Ovary (tissue), 9 donors: ENCODE results near the gene SIRT5. TPM values are rescaled to one million over a fixed set of nuclear protein-coding genes. Genes with fewer than 3 reads are reported as not detected.

Experiments
- DNase-seq, 5 donors: peaks; one replicate each; pipeline ENCODE4 v3.0.0-alpha.2; 2019 to 2020
- H3K27ac ChIP-seq, 2 donors: fragments of 200-600 bp; one replicate each; pipeline versions ENCODE4 v1.5.1 to v1.8.0; 2019 to 2022
- H3K27me3 ChIP-seq: fragments of 200-600 bp; one replicate; pipeline ENCODE4 v1.8.0; 2022
- H3K36me3 ChIP-seq: fragments of 200-600 bp; sonication (generic); one replicate; pipeline ENCODE4 v1.5.1; 2019
- H3K4me1 ChIP-seq: one replicate; pipeline ENCODE4 v1.8.1; 2013; ENCODE audit warnings: mild to moderate bottlenecking, moderate library complexity; ENCODE audit not compliant: insufficient read depth
- H3K4me3 ChIP-seq: fragments of 200-600 bp; sonication (generic); one replicate; pipeline ENCODE4 v1.5.1; 2017
- H3K9me3 ChIP-seq, 2 donors: fragments of 200-600 bp in 1 of 2; sonication (generic) in 1 of 2; one replicate each; pipeline versions ENCODE4 v1.5.1 to v1.8.1; 2013 to 2019; ENCODE audit warnings: mild to moderate bottlenecking in 1 of 2, moderate library complexity in 1 of 2
- EP300 ChIP-seq: sonication (generic); formaldehyde crosslinking; IDR thresholded peaks from one replicate; pipeline ENCODE4 v1.6.1; 2017; ENCODE audit warnings: antibody characterized with exemption
- POLR2A ChIP-seq: fragments of 450-650 bp; IDR thresholded peaks from one replicate; pipeline ENCODE4 v1.6.1; 2017; ENCODE audit warnings: antibody characterized with exemption, mild to moderate bottlenecking, moderate library complexity
- WGBS, 3 donors: extraction: QIAGEN DNeasy Blood & Tissue Kit in 1 of 3; methylation state at CpG; one replicate each; pipeline versions ENCODE4 v1.1.5 to v1.1.7; 2013 to 2017; 5-methylcytosine and 5-hydroxymethylcytosine counted together
- intact Hi-C, 4 donors: fragments of 100-400 bp; cut with DNase I; formaldehyde crosslinking; loops; one replicate each; pipeline versions ENCODE4 v1.11.0 to v1.15.1; 2022 to 2023
- polyA plus RNA-seq, 2 donors: library from polyadenylated mRNA; stranded (reverse); fragments of 200-250 nt in 1 of 2; fragments of 350-450 nt in 1 of 2; fragmentation: Illumina TruSeq in 1 of 2; extraction: RNeasy Lipid Tissue Mini Kit (QIAGEN cat#74804) in 1 of 2; gene quantifications; one replicate each; pipeline ENCODE4 v1.2.3, GENCODE V29; 2013 to 2014
- total RNA-seq, 7 donors: library from RNA; depleted of rRNA in 2 of 7; stranded (reverse); fragments of >200 nt in 2 of 7; fragmentation: NEBNext Ultra II Directional in 3 of 7; extraction: Animal tissue kit (Norgen Biotek cat#: 25700) in 3 of 7; gene quantifications; one replicate each; pipeline versions ENCODE4 v1.1.0 to v1.2.4, GENCODE V29; 2016 to 2023
- TF ChIP-seq, protein P1 (sequence below), 3 donors: fragments of 450-650 bp in 2 of 3; fragments of 200-600 bp in 1 of 3; IDR thresholded peaks; one replicate each; pipeline versions ENCODE4 v1.5.1 to v1.8.0; 2016 to 2022; ENCODE audit warnings: antibody characterized with exemption in 3 of 3, mild to moderate bottlenecking in 1 of 3
- donor health status: DM: no; HTN: no; CAD: no; lungs with moderate emphysema.
- donor health status: DM: no; HTN: no; CAD: no.
- donor health status: Bipolar disorder and iron deficiency.
- donor health status: DM: yes; HTN: yes; CAD: no.
- donor health status: DM: no; HTN: no; CAD: no.
- donor health status: DM: yes; HTN: yes; CAD: no.

Gene SIRT5
- total and polyA plus RNA-seq, 9 donors = 7.3 to 22.2 (median 13.0) TPM

DNA sequence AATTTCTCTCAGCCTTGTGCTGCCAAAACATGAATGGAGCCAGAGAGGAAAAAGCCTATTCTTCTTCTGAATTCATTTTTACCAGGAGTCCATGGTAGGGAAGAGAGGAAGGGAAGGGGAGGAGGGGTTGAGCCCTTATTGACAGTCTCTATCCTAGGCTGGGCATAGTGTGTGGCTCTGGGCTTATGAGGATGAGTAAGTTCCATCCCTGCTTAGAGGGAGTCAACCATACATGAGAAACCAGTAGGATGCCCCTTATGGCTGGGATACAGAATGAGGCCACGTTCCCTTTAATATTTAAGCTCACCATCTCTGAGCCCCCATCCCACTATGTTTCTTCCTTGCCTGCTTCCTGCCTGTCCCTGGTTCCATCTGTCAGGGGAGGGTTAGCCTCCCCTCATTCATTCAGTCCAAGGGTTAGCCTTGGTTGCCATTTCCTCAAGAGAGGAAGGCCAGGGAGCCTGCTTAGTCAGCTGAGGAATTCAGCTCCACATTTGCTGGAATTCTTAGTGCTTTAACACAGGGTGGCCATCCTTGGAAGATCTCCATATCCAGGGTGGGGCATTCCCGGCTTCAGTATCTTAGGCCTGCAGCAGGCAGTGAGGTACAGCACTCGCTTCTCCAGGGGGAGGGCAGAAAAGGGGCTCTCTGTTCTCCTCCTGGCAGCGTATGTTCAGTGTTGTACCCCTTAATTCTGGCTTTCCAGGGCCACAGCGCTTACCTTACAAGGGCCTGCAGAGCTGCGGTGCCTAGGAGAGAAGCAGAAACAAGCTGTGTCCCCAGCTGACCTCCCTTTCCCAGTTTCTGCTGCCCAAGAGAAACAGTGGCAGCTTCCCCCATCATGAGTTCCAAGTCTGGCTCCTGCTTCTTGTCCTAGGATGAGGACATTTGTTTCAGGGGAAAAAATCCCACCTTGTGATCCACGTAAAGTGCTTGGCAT is 12.5 kb downstream of the SIRT5 start:
- no peaks in the 10 kb centered on the region for H3K4me1 ChIP-seq
- TF ChIP-seq EP300 (no peak), POLR2A (no peak)
- TF ChIP-seq, protein P1, sequence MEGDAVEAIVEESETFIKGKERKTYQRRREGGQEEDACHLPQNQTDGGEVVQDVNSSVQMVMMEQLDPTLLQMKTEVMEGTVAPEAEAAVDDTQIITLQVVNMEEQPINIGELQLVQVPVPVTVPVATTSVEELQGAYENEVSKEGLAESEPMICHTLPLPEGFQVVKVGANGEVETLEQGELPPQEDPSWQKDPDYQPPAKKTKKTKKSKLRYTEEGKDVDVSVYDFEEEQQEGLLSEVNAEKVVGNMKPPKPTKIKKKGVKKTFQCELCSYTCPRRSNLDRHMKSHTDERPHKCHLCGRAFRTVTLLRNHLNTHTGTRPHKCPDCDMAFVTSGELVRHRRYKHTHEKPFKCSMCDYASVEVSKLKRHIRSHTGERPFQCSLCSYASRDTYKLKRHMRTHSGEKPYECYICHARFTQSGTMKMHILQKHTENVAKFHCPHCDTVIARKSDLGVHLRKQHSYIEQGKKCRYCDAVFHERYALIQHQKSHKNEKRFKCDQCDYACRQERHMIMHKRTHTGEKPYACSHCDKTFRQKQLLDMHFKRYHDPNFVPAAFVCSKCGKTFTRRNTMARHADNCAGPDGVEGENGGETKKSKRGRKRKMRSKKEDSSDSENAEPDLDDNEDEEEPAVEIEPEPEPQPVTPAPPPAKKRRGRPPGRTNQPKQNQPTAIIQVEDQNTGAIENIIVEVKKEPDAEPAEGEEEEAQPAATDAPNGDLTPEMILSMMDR (IDR thresholded peaks at IDR 0.05) = no peak

DNA sequence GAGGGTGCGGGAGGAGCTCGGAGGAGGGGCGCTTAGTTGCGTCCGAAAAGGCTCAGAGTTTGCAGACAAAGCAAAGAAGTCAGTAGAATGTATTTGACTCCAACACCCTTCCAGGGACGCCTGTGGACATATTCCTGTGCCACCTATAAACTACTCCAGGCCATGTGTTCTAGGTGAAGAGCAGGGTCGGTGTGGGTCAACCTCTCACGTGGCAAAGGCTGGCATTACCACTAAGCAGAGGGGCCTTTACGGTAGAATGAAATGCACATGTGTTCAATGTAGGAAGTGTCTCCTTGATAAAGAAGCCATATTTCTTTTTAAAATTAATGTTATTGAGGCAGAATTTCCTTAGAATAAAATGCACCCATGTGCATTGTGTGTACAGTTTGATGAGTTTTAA is 15.4 kb downstream of the SIRT5 start:
- no peak overlapping the region for H3K27ac ChIP-seq
- no peak for DNase-seq
- 86 to 91% (median 87%) methylated on average over 9 of the region's 9 CpGs for WGBS, 3 donors
- no peak for TF ChIP-seq EP300
- TF ChIP-seq POLR2A = no peak
- TF ChIP-seq, protein P1 (IDR thresholded peaks at IDR 0.05) = no peak
- no peak overlapping the region for H3K4me3 ChIP-seq
- no peaks in the 10 kb centered on the region for H3K4me1 ChIP-seq
- no peaks in the 10 kb centered on the region for H3K9me3 ChIP-seq
- no peaks in the 10 kb centered on the region for H3K27me3 ChIP-seq
- intact Hi-C loops = no loop called here
- H3K36me3 ChIP-seq = no peaks in the 10 kb centered on the region

More for the DNA sequence above, 12.5 kb downstream of the SIRT5 start:
- Histone ChIP-seq H3K4me3 (no peak overlapping the region), H3K9me3 (no peaks in the 10 kb centered on the region), H3K27ac (no peak overlapping the region), H3K36me3 (no peaks in the 10 kb centered on the region), H3K27me3 (no peaks in the 10 kb centered on the region)
- intact Hi-C loops = no loop called here
- 91 to 92% (median 91%) methylated on average over 7 of the region's 7 CpGs for WGBS, 3 donors
- DNase-seq = no peak

DNA sequence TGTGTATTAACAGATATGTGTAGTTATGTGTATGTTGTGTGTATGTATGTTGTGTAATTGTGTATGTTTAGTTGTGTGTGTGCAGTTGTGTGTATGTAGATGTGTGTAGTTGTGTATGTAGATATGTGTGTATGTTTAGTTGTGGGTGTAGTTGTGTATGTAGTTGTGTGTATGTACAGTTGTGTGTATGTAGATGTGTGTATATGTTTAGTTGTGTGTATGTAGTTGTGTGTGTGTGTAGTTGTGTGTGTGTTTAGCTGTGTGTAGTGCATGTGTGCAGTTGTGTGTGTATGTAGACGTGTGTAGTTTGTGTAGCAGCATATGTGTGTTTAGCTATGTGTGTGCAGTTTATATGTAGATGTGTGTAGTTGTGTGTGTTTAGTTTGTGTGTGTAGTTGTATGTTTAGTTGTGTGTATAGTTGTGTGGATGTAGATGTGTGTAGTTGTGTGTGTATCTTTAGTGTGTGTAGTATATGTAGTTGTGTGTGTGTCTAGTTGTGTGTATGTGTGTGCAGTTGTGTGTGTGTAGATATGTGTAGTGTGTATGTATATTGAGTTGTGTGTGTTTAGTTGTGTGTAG is 16.3 kb downstream of the SIRT5 start:
- WGBS, 3 donors = 83 to 93% (median 89%) methylated on average over 1 of the region's 1 CpG
- no peaks in the 10 kb centered on the region for H3K4me1 ChIP-seq
- TF ChIP-seq, protein P1 (IDR thresholded peaks at IDR 0.05) = no peak
- no peak for TF ChIP-seq POLR2A
- TF ChIP-seq EP300 = no peak
- intact Hi-C loops = no loop called here
- no peak overlapping the region for H3K27ac ChIP-seq
- no peaks in the 10 kb centered on the region for H3K9me3 ChIP-seq
- H3K4me3 ChIP-seq = no peak overlapping the region
- no peaks in the 10 kb centered on the region for H3K36me3 ChIP-seq
- H3K27me3 ChIP-seq = no peaks in the 10 kb centered on the region
- no peak for DNase-seq

DNA sequence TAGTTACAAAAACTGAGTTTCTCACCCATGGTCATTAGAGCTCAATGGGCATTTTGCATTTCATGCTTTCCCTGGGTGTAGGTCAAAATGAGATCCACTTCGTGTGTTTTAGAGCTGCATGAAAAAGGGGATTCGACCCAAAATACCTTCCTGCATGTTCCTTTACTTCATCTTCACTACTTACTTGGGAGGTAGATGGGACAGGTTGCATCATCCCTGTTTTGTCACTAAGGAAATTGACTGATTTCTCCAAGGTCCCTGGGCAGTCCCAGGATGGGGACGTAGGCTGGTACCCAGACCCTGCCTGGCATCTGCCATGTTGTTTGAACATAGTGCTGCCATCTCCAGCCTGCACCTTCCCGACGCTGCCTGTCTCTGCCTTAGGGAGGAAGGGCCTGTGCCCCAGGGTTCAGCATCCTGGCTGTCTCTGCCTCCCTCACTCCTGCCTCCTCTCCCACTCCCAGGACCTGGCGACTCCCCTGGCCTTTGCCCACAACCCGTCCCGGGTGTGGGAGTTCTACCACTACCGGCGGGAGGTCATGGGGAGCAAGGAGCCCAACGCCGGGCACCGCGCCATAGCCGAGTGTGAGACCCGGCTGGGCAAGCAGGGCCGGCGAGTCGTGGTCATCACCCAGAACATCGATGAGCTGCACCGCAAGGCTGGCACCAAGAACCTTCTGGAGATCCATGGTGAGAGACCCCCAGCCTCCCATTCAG is 17.0 kb downstream of the SIRT5 start:
- WGBS, 3 donors = 87 to 95% (median 88%) methylated on average over 20 to 21 of the region's 21 CpGs
- H3K36me3 ChIP-seq = no peaks in the 10 kb centered on the region
- intact Hi-C loops = no loop called here

More for the DNA sequence above, 17.0 kb downstream of the SIRT5 start:
- H3K27ac ChIP-seq = no peak overlapping the region
- no peaks in the 10 kb centered on the region for H3K27me3 ChIP-seq
- no peak overlapping the region for H3K4me3 ChIP-seq
- TF ChIP-seq EP300 (no peak), POLR2A (no peak)
- TF ChIP-seq, protein P1 (IDR thresholded peaks at IDR 0.05) = no peak
- no peaks in the 10 kb centered on the region for H3K4me1 ChIP-seq
- no peak for DNase-seq
- no peaks in the 10 kb centered on the region for H3K9me3 ChIP-seq
